ENCODE data around the gene AMBRA1. TPM values are rescaled to one million over a fixed set of nuclear protein-coding genes. Genes with fewer than 3 reads are reported as not detected.

The AMBRA1 gene
- total and polyA plus RNA-seq, 9 donors: 9.6 to 15.8 (median 13.5) TPM

- H3K27me3 ChIP-seq (ENCODE audit: control insufficient read depth, insufficient read depth, low read length): no peaks in the 10 kb centered on the region
- no peaks in the 10 kb centered on the region for H3K9me3 ChIP-seq (replicated peaks; ENCODE audit: control insufficient read depth, low read depth, low read length)
- H3K36me3 ChIP-seq (ENCODE audit: control insufficient read depth, insufficient read depth, low read length): peaks cover 49% of the 10 kb centered on the region
- H3K4me3 ChIP-seq (ENCODE audit: low read length): no peak overlapping the region
- H3K27ac ChIP-seq (ENCODE audit: low read length): no peak overlapping the region
- WGBS (ENCODE audit: insufficient coverage): 62% methylated on average over 9 of the region's 10 CpGs
- H3K4me1 ChIP-seq (ENCODE audit: control insufficient read depth, insufficient read depth, low read length): no peaks in the 10 kb centered on the region
- DNase-seq: no peak
Measured at GRCh38 chr11:46407635-46408034, 186.2 kb downstream of the AMBRA1 start.

- no CpG with 5 or more reads among the region's 5 CpGs for WGBS (ENCODE audit: insufficient coverage)
- Histone ChIP-seq H3K36me3 (ENCODE audit: control insufficient read depth, insufficient read depth, low read length) (peaks cover 44% of the 10 kb centered on the region), H3K27me3 (ENCODE audit: control insufficient read depth, insufficient read depth, low read length) (no peaks in the 10 kb centered on the region), H3K27ac (ENCODE audit: low read length) (no peak overlapping the region), H3K9me3 (replicated peaks; ENCODE audit: control insufficient read depth, low read depth, low read length) (no peaks in the 10 kb centered on the region), H3K4me3 (ENCODE audit: low read length) (no peak overlapping the region), H3K4me1 (ENCODE audit: control insufficient read depth, insufficient read depth, low read length) (no peaks in the 10 kb centered on the region)
- DNase-seq: no peak
Measured at GRCh38 chr11:46404476-46405017, 189.3 kb downstream of the AMBRA1 start.

GRCh38 chr11:46402957-46403902 is 190.6 kb downstream of the AMBRA1 start:
- Histone ChIP-seq H3K4me1 (ENCODE audit: control insufficient read depth, insufficient read depth, low read length) (no peaks in the 10 kb centered on the region), H3K9me3 (replicated peaks; ENCODE audit: control insufficient read depth, low read depth, low read length) (no peaks in the 10 kb centered on the region), H3K27me3 (ENCODE audit: control insufficient read depth, insufficient read depth, low read length) (no peaks in the 10 kb centered on the region), H3K4me3 (ENCODE audit: low read length) (no peak overlapping the region), H3K36me3 (ENCODE audit: control insufficient read depth, insufficient read depth, low read length) (peaks cover 35% of the 10 kb centered on the region), H3K27ac (ENCODE audit: low read length) (no peak overlapping the region)
- 31% methylated on average over 3 of the region's 6 CpGs for WGBS (ENCODE audit: insufficient coverage)
- no peak for DNase-seq

- no peak for DNase-seq
- H3K27me3 ChIP-seq (ENCODE audit: control insufficient read depth, insufficient read depth, low read length): peaks cover 7% of the 10 kb centered on the region
- WGBS (ENCODE audit: insufficient coverage): 92% methylated on average over 14 of the region's 19 CpGs
- H3K36me3 ChIP-seq (ENCODE audit: control insufficient read depth, insufficient read depth, low read length): peaks cover 28% of the 10 kb centered on the region
- H3K4me1 ChIP-seq (ENCODE audit: control insufficient read depth, insufficient read depth, low read length): peaks cover 8% of the 10 kb centered on the region
- H3K27ac ChIP-seq (ENCODE audit: low read length): no peak overlapping the region
- no peaks in the 10 kb centered on the region for H3K9me3 ChIP-seq (replicated peaks; ENCODE audit: control insufficient read depth, low read depth, low read length)
- no peak overlapping the region for H3K4me3 ChIP-seq (ENCODE audit: low read length)
Measured at GRCh38 chr11:46397526-46397925, 196.3 kb downstream of the AMBRA1 start.

DNA sequence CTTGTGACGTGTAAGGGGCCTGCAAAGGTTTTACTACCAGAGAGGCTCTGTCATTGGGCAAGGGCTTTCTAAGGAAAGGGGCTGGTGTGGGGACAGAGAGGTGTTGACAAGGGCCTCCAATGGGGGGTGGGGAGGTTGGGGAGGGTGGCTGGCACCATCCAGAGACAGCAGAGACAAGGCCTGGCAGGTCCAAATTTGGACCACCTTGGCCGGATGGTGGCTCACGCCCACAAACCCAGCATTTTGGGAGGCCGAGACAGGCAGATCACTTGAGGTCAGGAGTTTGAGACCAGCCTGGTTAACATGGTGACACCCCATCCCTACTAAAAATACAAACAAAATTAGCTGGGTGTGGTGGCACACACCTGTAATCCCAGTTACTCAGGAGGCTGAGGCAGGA is 200.1 kb downstream of the AMBRA1 start:
- Histone ChIP-seq H3K36me3 (ENCODE audit: control insufficient read depth, insufficient read depth, low read length) (peaks cover 25% of the 10 kb centered on the region), H3K27ac (ENCODE audit: low read length) (no peak overlapping the region), H3K4me1 (ENCODE audit: control insufficient read depth, insufficient read depth, low read length) (peaks cover 27% of the 10 kb centered on the region), H3K4me3 (ENCODE audit: low read length) (no peak overlapping the region), H3K27me3 (ENCODE audit: control insufficient read depth, insufficient read depth, low read length) (peaks cover 36% of the 10 kb centered on the region), H3K9me3 (replicated peaks; ENCODE audit: control insufficient read depth, low read depth, low read length) (no peaks in the 10 kb centered on the region)
- DNase-seq: no peak
- WGBS (ENCODE audit: insufficient coverage): 83% methylated on average over 3 of the region's 4 CpGs

DNA sequence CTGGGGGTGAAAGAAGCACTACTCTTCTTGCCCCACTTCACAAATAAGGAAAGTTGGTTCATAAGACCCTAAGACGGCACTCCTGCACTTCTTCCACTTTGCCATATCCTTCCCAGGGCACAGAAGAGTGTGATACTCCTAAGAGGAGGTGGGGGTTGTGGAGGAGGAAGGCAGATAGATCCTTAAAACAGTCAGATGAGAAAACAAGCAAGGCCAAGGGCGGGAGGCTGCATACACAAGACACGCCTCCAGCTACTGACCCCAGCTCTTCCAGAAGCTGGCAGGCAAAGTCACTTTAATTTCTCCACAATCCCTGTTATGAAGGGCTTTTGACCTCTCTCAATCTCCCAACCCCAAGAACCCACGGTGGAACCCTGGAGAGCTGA is 200.6 kb downstream of the AMBRA1 start:
- WGBS (ENCODE audit: insufficient coverage): no CpG with 5 or more reads among the region's 4 CpGs
- Histone ChIP-seq H3K4me1 (ENCODE audit: control insufficient read depth, insufficient read depth, low read length) (peaks cover 27% of the 10 kb centered on the region), H3K9me3 (replicated peaks; ENCODE audit: control insufficient read depth, low read depth, low read length) (no peaks in the 10 kb centered on the region), H3K36me3 (ENCODE audit: control insufficient read depth, insufficient read depth, low read length) (peaks cover 24% of the 10 kb centered on the region), H3K4me3 (ENCODE audit: low read length) (no peak overlapping the region), H3K27me3 (ENCODE audit: control insufficient read depth, insufficient read depth, low read length) (peaks cover 41% of the 10 kb centered on the region), H3K27ac (ENCODE audit: low read length) (no peak overlapping the region)
- no peak for DNase-seq

- WGBS (ENCODE audit: insufficient coverage): under 1% methylated on average over 50 of the region's 71 CpGs
- Histone ChIP-seq H3K27ac (ENCODE audit: low read length) (no peak overlapping the region), H3K9me3 (replicated peaks; ENCODE audit: control insufficient read depth, low read depth, low read length) (no peaks in the 10 kb centered on the region), H3K4me3 (ENCODE audit: low read length) (peak overlapping the region; percentile 18), H3K4me1 (ENCODE audit: control insufficient read depth, insufficient read depth, low read length) (peaks cover 32% of the 10 kb centered on the region), H3K36me3 (ENCODE audit: control insufficient read depth, insufficient read depth, low read length) (peaks cover 18% of the 10 kb centered on the region), H3K27me3 (ENCODE audit: control insufficient read depth, insufficient read depth, low read length) (peaks cover 47% of the 10 kb centered on the region)
- peak; percentile 91 for DNase-seq
Measured at GRCh38 chr11:46392421-46393230, 201.2 kb downstream of the AMBRA1 start.

DNA sequence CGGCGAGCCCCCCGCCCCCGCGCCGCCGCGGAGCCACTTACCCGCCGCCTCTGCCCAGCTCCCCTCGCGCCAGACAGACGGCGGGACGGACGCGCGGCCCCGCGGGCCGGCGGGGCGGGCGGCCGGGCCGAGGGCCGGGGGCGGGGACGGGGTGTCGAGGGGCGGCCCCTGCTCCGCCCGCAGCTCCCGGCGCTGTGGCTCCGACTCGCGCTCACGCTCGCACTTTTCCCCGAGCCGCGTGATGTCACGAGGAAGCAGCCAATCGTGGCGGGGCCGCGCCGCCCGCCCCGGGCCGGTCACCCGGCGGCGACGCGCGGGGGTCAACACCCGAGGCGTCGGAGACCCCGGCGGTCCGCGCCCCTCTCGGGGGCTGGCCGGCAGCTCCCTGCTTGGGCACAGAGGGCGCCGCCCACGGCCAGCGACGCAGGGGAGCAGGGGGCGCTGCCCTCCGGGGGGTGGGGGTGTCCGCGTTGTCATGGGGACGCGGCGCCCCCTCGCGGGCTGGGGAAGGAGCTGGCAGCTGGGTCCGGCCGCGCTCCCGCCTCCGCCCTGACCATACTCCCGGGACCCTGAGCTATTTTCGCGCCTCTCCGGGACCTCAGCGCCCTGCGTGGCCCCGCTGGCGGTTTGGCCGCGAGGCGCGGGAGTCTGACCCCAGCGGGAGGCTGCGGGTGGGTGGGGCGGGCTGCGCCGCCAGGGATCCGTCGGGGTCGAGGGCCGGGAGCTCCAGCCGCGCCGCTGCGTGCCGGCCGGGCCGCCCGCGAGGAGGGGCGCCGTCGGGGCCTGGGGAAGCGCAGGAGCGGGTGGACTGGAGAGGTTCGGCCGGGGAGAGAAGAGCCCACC is 202.0 kb downstream of the AMBRA1 start, which contains the start of gene CHRM4:
Gene CHRM4, minus strand, starts transcription at position 199 of the 843 bp plus-strand sequence. CDS start 5,219 bp downstream, outside the sequence.
- WGBS (ENCODE audit: insufficient coverage): under 1% methylated on average over 123 of the region's 123 CpGs
- H3K4me3 ChIP-seq (ENCODE audit: low read length): peak within 1 kb of the TSS; percentile 18
- H3K27ac ChIP-seq (ENCODE audit: low read length): no peak within 1 kb of the TSS
- DNase-seq: peak; percentile 47
- peaks cover 33% of the 10 kb centered on the region for H3K4me1 ChIP-seq (ENCODE audit: control insufficient read depth, insufficient read depth, low read length)
- peaks cover 10% of the 10 kb centered on the region for H3K36me3 ChIP-seq (ENCODE audit: control insufficient read depth, insufficient read depth, low read length)
- peaks cover 56% of the 10 kb centered on the region for H3K27me3 ChIP-seq (ENCODE audit: control insufficient read depth, insufficient read depth, low read length)
- no peaks in the 10 kb centered on the region for H3K9me3 ChIP-seq (replicated peaks; ENCODE audit: control insufficient read depth, low read depth, low read length)

- Histone ChIP-seq H3K4me1 (ENCODE audit: control insufficient read depth, insufficient read depth, low read length) (peaks cover 33% of the 10 kb centered on the region), H3K36me3 (ENCODE audit: control insufficient read depth, insufficient read depth, low read length) (peaks cover 5% of the 10 kb centered on the region), H3K9me3 (replicated peaks; ENCODE audit: control insufficient read depth, low read depth, low read length) (no peaks in the 10 kb centered on the region), H3K27me3 (ENCODE audit: control insufficient read depth, insufficient read depth, low read length) (peaks cover 62% of the 10 kb centered on the region), H3K4me3 (ENCODE audit: low read length) (no peak overlapping the region), H3K27ac (ENCODE audit: low read length) (no peak overlapping the region)
- DNase-seq: no peak
- 1% methylated on average over 30 of the region's 31 CpGs for WGBS (ENCODE audit: insufficient coverage)
Measured at GRCh38 chr11:46391186-46391577, 202.6 kb downstream of the AMBRA1 start.
